GM12878 (cell line): ENCODE results near the gene OR1I1. TPM values are rescaled to one million over a fixed set of nuclear protein-coding genes. Genes with fewer than 3 reads are reported as not detected.

Experiments
- ATAC-seq: fragments of 200-7000 bp; cut with Tn5 transposase; 3 replicates; pipeline ENCODE4 v1.9.1; 2020; ENCODE audit warnings: mild to moderate bottlenecking, moderate library complexity
- BruUV-seq: library from RNA; stranded (reverse); fragments of 400-500 nt; replicated peaks from 2 replicates; lab custom pipeline; 2021; lab: Mats Ljungman, UMichigan
- CTCF ChIA-PET: fragments of 300-600 bp; sonication (Branson Sonifier 250); formaldehyde crosslinking; extraction: SDS; loops from one replicate; lab custom pipeline; 2021; ENCODE audit warnings: inconsistent platforms; lab: Yijun Ruan, JAX
- POLR2A ChIA-PET: fragments of 350-600 bp; formaldehyde crosslinking; extraction: SDS; loops from one replicate; lab custom pipeline; 2021; ENCODE audit warnings: inconsistent platforms; lab: Charles Lee
- RAD21 ChIA-PET: fragments of 300-600 bp; sonication (Branson Sonifier 250); formaldehyde crosslinking; loops from one replicate; lab custom pipeline; 2023; ENCODE audit warnings: antibody characterized with exemption; ENCODE audit not compliant: unreplicated experiment; lab: Charles Lee
- SMC1A ChIA-PET: fragments of 300-600 bp; sonication (Branson Sonifier 250); formaldehyde crosslinking; loops from one replicate; lab custom pipeline; 2023; ENCODE audit not compliant: unreplicated experiment, uncharacterized antibody; lab: Charles Lee
- DNase-seq: peaks from one replicate; pipeline ENCODE4 v3.0.0-alpha.2; 2011; ENCODE audit warnings: low read depth, low spot score
- FAIRE-seq: peaks from 3 replicates; lab custom pipeline; 2011; peaks lifted over from hg19 to GRCh38; lab: Jason Lieb, UNC
- H2AFZ ChIP-seq: 2 replicates; pipeline ENCODE4 v1.6.0; 2011; ENCODE audit warnings: low read depth, low read length, control low read depth; ENCODE audit not compliant: control insufficient read depth
- H3K27ac ChIP-seq: 2 replicates; pipeline ENCODE4 v1.5.1; 2011; ENCODE audit warnings: control low read depth; ENCODE audit not compliant: control insufficient read depth, insufficient read depth
- H3K27me3 ChIP-seq, 2 experiments: replicated peaks in 1 of 2; 2 replicates each; pipeline versions ENCODE4 v1.6.0 to v1.6.1; 2011; ENCODE audit warnings: low read length in 1 of 2; ENCODE audit not compliant: control insufficient read depth in 2 of 2, insufficient read depth in 2 of 2
- H3K36me3 ChIP-seq, 2 experiments: 2 replicates each; pipeline ENCODE4 v1.5.1; 2011; ENCODE audit warnings: low read length in 1 of 2; ENCODE audit not compliant: control insufficient read depth in 2 of 2, insufficient read depth in 2 of 2
- H3K4me1 ChIP-seq: 2 replicates; pipeline ENCODE4 v1.6.1; 2011; ENCODE audit warnings: mild to moderate bottlenecking, low read length, moderate library complexity, mixed read lengths; ENCODE audit not compliant: control insufficient read depth, insufficient read depth
- H3K4me2 ChIP-seq: 2 replicates; pipeline ENCODE4 v1.6.0; 2011; ENCODE audit warnings: control low read depth; ENCODE audit not compliant: control insufficient read depth, insufficient read depth
- H3K4me3 ChIP-seq: fragments of 200-600 bp; sonication (generic); 2 replicates; pipeline ENCODE4 v1.5.1; 2016
- H3K79me2 ChIP-seq: 2 replicates; pipeline ENCODE4 v1.6.0; 2011; ENCODE audit warnings: low read length; ENCODE audit not compliant: control insufficient read depth, insufficient read depth
- H3K9ac ChIP-seq: 2 replicates; pipeline ENCODE4 v1.8.0; 2011; ENCODE audit warnings: low read length, control low read depth, mixed read lengths; ENCODE audit not compliant: control insufficient read depth, insufficient read depth
- H3K9me3 ChIP-seq: replicated peaks from 3 replicates; pipeline ENCODE4 v1.5.1; 2011; ENCODE audit warnings: mild to moderate bottlenecking, low read length; ENCODE audit not compliant: control insufficient read depth, insufficient read depth
- H4K20me1 ChIP-seq: 2 replicates; pipeline ENCODE4 v1.6.0; 2011; ENCODE audit not compliant: control insufficient read depth, insufficient read depth
- EGR1 ChIP-seq, 2 experiments: IDR thresholded peaks; 1 replicate in 1 of 2; 2 replicates in 1 of 2; pipeline ENCODE4 v1.6.1; 2011 to 2012; ENCODE audit warnings: low read depth in 2 of 2, low read length in 2 of 2, borderline replicate concordance in 1 of 2, mild to moderate bottlenecking in 1 of 2, moderate library complexity in 1 of 2
- HDAC6 ChIP-seq: fragments of 200-600 bp; sonication (generic); IDR thresholded peaks from one replicate; pipeline ENCODE4 v1.8.0; 2017; ENCODE audit warnings: antibody characterized with exemption; ENCODE audit not compliant: unreplicated experiment
- MYC ChIP-seq: IDR thresholded peaks from 2 replicates; pipeline ENCODE4 v1.6.1; 2011; ENCODE audit warnings: mild to moderate bottlenecking, low read length, moderate library complexity, inconsistent platforms; ENCODE audit not compliant: insufficient read depth, insufficient replicate concordance, insufficient read length, severe bottlenecking
- RB1 ChIP-seq: fragments of 450-650 bp; formaldehyde crosslinking; IDR thresholded peaks from 2 replicates; pipeline ENCODE4 v1.6.1; 2017; ENCODE audit warnings: mild to moderate bottlenecking, borderline replicate concordance
- SP1 ChIP-seq: IDR thresholded peaks from one replicate; pipeline ENCODE4 v1.6.1; 2011; ENCODE audit warnings: low read depth, low read length
- ZBED1 ChIP-seq: IDR thresholded peaks from 2 replicates; pipeline ENCODE4 v1.6.1; 2016; ENCODE audit warnings: borderline replicate concordance
- WGBS: methylation state at CpG from one replicate; pipeline ENCODE4 v1.1.6; 2016; ENCODE audit warnings: low lambda C conversion rate; ENCODE audit not compliant: insufficient replicate concordance, insufficient coverage; ENCODE audit errors: missing lambda C conversion rate; 5-methylcytosine and 5-hydroxymethylcytosine counted together
- in situ Hi-C: fragments of 300-500 bp; cut with MboI; formaldehyde crosslinking; loops from 9 replicates; pipeline ENCODE4 v1.14.3; 2018; ENCODE audit warnings: mixed read lengths
- intact Hi-C: fragments of 100-400 bp; cut with micrococcal nuclease; formaldehyde crosslinking; loops from one replicate; pipeline ENCODE4 v1.14.2; 2022; ENCODE audit not compliant: unreplicated experiment
- polyA plus RNA-seq, 11 experiments: library from polyadenylated mRNA; depleted of rRNA in 4 of 11; unstranded in 6 of 11; stranded (reverse) in 5 of 11; fragments of >200 nt; fragmentation: Nextera tagmentation in 4 of 11; fragmentation: Illumina TruSeq in 1 of 11; extraction: Ambion mirVana in 4 of 11; extraction: Trizol in 1 of 11; gene quantifications; 1 replicate in 1 of 11; 2 replicates in 10 of 11; pipeline versions ENCODE4 v1.2.1 to v1.2.3, GENCODE V29; 2011 to 2016; ENCODE audit warnings: inconsistent platforms in 2 of 11, missing spikeins in 2 of 11, low read depth in 1 of 11
- total RNA-seq, 4 experiments: library from RNA; depleted of rRNA in 3 of 4; stranded (reverse); fragments of >200 nt in 3 of 4; fragmentation: Illumina TruSeq in 1 of 4; extraction: Trizol in 1 of 4; gene quantifications; 2 replicates each; pipeline versions ENCODE4 v1.2.1 to v1.2.3, GENCODE V29; 2013 to 2021
- TF ChIP-seq, protein P1 (sequence below): fragments of 450-650 bp; formaldehyde crosslinking; IDR thresholded peaks from 2 replicates; pipeline ENCODE4 v1.5.0; 2022; ENCODE audit warnings: mild to moderate bottlenecking, missing genetic modification characterization
- TF ChIP-seq, protein P2 (sequence below): fragments of 450-650 bp; formaldehyde crosslinking; IDR thresholded peaks from 2 replicates; pipeline ENCODE4 v1.4.0; 2022; ENCODE audit warnings: mild to moderate bottlenecking, moderate library complexity

OR1I1 gene
- total and polyA plus RNA-seq, 10 of the 15 experiments (the other 5 are each of a cell fraction or from before 2014, with no cell fraction given) = not detected

DNA sequence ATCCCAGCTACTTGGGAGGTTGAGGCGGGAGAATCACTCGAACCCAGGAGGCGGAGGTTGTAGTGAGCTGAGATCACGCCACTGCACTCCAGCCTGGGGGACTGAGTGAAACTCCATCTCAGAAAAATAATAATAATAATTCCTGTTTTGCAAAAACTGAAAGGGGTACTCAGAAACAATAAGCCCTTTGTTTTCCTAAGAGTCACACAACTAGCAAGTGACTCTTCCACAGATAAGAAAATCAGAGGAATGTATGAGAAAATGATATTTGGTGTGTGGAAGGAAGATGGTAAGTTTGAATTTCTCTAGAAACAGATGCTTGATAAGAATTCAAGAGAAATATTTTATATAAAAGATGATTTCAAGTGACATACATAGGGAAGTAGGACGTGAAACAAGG lies 60.3 kb downstream of the OR1I1 start:
- H3K36me3 ChIP-seq = no peaks in the 10 kb centered on the region
- FAIRE-seq (no peak), ATAC-seq (no peak), DNase-seq (no peak)
- CTCF ChIA-PET = no interaction called here
- H3K9ac ChIP-seq = no peak overlapping the region
- WGBS = 64% methylated on average over 5 of the region's 5 CpGs
- TF ChIP-seq ZBED1 = no peak
- TF ChIP-seq MYC = no peak
- no peak for TF ChIP-seq HDAC6
- TF ChIP-seq, protein P1, sequence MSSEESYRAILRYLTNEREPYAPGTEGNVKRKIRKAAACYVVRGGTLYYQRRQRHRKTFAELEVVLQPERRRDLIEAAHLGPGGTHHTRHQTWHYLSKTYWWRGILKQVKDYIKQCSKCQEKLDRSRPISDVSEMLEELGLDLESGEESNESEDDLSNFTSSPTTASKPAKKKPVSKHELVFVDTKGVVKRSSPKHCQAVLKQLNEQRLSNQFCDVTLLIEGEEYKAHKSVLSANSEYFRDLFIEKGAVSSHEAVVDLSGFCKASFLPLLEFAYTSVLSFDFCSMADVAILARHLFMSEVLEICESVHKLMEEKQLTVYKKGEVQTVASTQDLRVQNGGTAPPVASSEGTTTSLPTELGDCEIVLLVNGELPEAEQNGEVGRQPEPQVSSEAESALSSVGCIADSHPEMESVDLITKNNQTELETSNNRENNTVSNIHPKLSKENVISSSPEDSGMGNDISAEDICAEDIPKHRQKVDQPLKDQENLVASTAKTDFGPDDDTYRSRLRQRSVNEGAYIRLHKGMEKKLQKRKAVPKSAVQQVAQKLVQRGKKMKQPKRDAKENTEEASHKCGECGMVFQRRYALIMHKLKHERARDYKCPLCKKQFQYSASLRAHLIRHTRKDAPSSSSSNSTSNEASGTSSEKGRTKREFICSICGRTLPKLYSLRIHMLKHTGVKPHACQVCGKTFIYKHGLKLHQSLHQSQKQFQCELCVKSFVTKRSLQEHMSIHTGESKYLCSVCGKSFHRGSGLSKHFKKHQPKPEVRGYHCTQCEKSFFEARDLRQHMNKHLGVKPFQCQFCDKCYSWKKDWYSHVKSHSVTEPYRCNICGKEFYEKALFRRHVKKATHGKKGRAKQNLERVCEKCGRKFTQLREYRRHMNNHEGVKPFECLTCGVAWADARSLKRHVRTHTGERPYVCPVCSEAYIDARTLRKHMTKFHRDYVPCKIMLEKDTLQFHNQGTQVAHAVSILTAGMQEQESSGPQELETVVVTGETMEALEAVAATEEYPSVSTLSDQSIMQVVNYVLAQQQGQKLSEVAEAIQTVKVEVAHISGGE (CRISPR knock-in tag) = no peak
- TF ChIP-seq EGR1 (IDR thresholded peaks at IDR 0.05; ENCODE audit: borderline replicate concordance in 1 of 2, low read depth in 2 of 2, low read length in 2 of 2) = no peak
- TF ChIP-seq, protein P2, sequence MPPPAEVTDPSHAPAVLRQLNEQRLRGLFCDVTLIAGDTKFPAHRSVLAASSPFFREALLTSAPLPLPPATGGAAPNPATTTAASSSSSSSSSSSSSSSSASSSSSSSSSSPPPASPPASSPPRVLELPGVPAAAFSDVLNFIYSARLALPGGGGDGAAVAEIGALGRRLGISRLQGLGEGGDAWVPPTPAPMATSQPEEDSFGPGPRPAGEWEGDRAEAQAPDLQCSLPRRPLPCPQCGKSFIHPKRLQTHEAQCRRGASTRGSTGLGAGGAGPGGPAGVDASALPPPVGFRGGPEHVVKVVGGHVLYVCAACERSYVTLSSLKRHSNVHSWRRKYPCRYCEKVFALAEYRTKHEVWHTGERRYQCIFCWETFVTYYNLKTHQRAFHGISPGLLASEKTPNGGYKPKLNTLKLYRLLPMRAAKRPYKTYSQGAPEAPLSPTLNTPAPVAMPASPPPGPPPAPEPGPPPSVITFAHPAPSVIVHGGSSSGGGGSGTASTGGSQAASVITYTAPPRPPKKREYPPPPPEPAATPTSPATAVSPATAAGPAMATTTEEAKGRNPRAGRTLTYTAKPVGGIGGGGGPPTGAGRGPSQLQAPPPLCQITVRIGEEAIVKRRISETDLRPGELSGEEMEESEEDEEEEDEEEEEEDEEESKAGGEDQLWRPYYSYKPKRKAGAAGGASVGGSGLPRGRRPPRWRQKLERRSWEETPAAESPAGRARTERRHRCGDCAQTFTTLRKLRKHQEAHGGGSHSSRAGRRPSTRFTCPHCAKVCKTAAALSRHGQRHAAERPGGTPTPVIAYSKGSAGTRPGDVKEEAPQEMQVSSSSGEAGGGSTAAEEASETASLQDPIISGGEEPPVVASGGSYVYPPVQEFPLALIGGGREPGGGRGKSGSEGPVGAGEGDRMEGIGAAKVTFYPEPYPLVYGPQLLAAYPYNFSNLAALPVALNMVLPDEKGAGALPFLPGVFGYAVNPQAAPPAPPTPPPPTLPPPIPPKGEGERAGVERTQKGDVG (CRISPR knock-in tag) = no peak
- TF ChIP-seq RB1 = no peak
- no peak for TF ChIP-seq SP1
- no peaks in the 10 kb centered on the region for H4K20me1 ChIP-seq
- no peaks in the 10 kb centered on the region for H3K79me2 ChIP-seq
- RAD21 ChIA-PET = no interaction called here
- no TSS peak for BruUV-seq
- no peak overlapping the region for H3K4me3 ChIP-seq
- peaks cover 2% of the 10 kb centered on the region; the same call in 2 of the 3 replicates for H3K9me3 ChIP-seq
- intact Hi-C loops (no loop called here), in situ Hi-C loops (no loop called here)
- H3K4me2 ChIP-seq = no peak overlapping the region
- H2AFZ ChIP-seq = no peak overlapping the region
- POLR2A ChIA-PET = no interaction called here
- H3K27me3 ChIP-seq = no peaks in the 10 kb centered on the region
- SMC1A ChIA-PET = no interaction called here
- no peaks in the 10 kb centered on the region for H3K4me1 ChIP-seq
- no peak overlapping the region for H3K27ac ChIP-seq

Other genes with a start within 250 kb of the OR1I1 start
Only the 7 nearest of the 10 such genes appear.
- not detected in 2 replicates for gene OR7A17, start 196.1 kb upstream of the OR1I1 start, total RNA-seq (2014; rRNA removed)
- not detected in 2 replicates for gene OR7A17, start 196.1 kb upstream of the OR1I1 start, total RNA-seq (2014; rRNA removed; fragmentation: Illumina TruSeq; extraction: Trizol)
- not detected in 2 replicates for gene OR7A17, start 196.1 kb upstream of the OR1I1 start, total RNA-seq (2021)
- not detected in 2 replicates for gene OR7A17, start 196.1 kb upstream of the OR1I1 start, polyA plus RNA-seq (2011; rRNA removed)
- gene OR7A17, start 196.1 kb upstream of the OR1I1 start, polyA plus RNA-seq (2014; fragmentation: Illumina TruSeq; extraction: Trizol) = not detected in 2 replicates
- not detected for gene OR7A17, start 196.1 kb upstream of the OR1I1 start, polyA plus RNA-seq (2014; fragmentation: Nextera tagmentation; extraction: Ambion mirVana)
- not detected in 2 replicates for gene OR7A17, start 196.1 kb upstream of the OR1I1 start, polyA plus RNA-seq (2014; rRNA removed)
- not detected for gene OR7A17, start 196.1 kb upstream of the OR1I1 start, polyA plus RNA-seq (2016; fragmentation: Nextera tagmentation; extraction: Ambion mirVana)
- gene OR7C2, start 140.7 kb upstream of the OR1I1 start, total RNA-seq (2014; rRNA removed) = not detected in 2 replicates
- not detected in 2 replicates for gene OR7C2, start 140.7 kb upstream of the OR1I1 start, total RNA-seq (2014; rRNA removed; fragmentation: Illumina TruSeq; extraction: Trizol)
- not detected in 2 replicates for gene OR7C2, start 140.7 kb upstream of the OR1I1 start, total RNA-seq (2021)
- not detected in 2 replicates for gene OR7C2, start 140.7 kb upstream of the OR1I1 start, polyA plus RNA-seq (2011; rRNA removed)
- gene OR7C2, start 140.7 kb upstream of the OR1I1 start, polyA plus RNA-seq (2014; fragmentation: Illumina TruSeq; extraction: Trizol) = not detected in 2 replicates
- gene OR7C2, start 140.7 kb upstream of the OR1I1 start, polyA plus RNA-seq (2014; fragmentation: Nextera tagmentation; extraction: Ambion mirVana) = not detected
- gene OR7C2, start 140.7 kb upstream of the OR1I1 start, polyA plus RNA-seq (2014; rRNA removed) = not detected in 2 replicates
- not detected for gene OR7C2, start 140.7 kb upstream of the OR1I1 start, polyA plus RNA-seq (2016; fragmentation: Nextera tagmentation; extraction: Ambion mirVana)
- not detected in 2 replicates for gene SLC1A6, start 102.3 kb upstream of the OR1I1 start, total RNA-seq (2014; rRNA removed)
- not detected in 2 replicates for gene SLC1A6, start 102.3 kb upstream of the OR1I1 start, total RNA-seq (2014; rRNA removed; fragmentation: Illumina TruSeq; extraction: Trizol)
- gene SLC1A6, start 102.3 kb upstream of the OR1I1 start, total RNA-seq (2021) = not detected in 2 replicates
- not detected in 2 replicates for gene SLC1A6, start 102.3 kb upstream of the OR1I1 start, polyA plus RNA-seq (2011; rRNA removed)
- gene SLC1A6, start 102.3 kb upstream of the OR1I1 start, polyA plus RNA-seq (2014; fragmentation: Illumina TruSeq; extraction: Trizol) = not detected in 2 replicates
- not detected for gene SLC1A6, start 102.3 kb upstream of the OR1I1 start, polyA plus RNA-seq (2014; fragmentation: Nextera tagmentation; extraction: Ambion mirVana)
- gene SLC1A6, start 102.3 kb upstream of the OR1I1 start, polyA plus RNA-seq (2014; rRNA removed) = 0.06 TPM in 1 of 2 replicates, not detected in the other
- not detected for gene SLC1A6, start 102.3 kb upstream of the OR1I1 start, polyA plus RNA-seq (2016; fragmentation: Nextera tagmentation; extraction: Ambion mirVana)
- 0.05 and 0.06 TPM in 2 replicates for gene CASP14, start 32.7 kb upstream of the OR1I1 start, total RNA-seq (2014; rRNA removed)
- gene CASP14, start 32.7 kb upstream of the OR1I1 start, total RNA-seq (2014; rRNA removed; fragmentation: Illumina TruSeq; extraction: Trizol) = 0.09 TPM in 2 replicates
- gene CASP14, start 32.7 kb upstream of the OR1I1 start, total RNA-seq (2021) = 0.08 and 0.11 TPM in 2 replicates
- not detected in 2 replicates for gene CASP14, start 32.7 kb upstream of the OR1I1 start, polyA plus RNA-seq (2011; rRNA removed)
- gene CASP14, start 32.7 kb upstream of the OR1I1 start, polyA plus RNA-seq (2014; fragmentation: Illumina TruSeq; extraction: Trizol) = 0.32 and 0.55 TPM in 2 replicates
- gene CASP14, start 32.7 kb upstream of the OR1I1 start, polyA plus RNA-seq (2014; fragmentation: Nextera tagmentation; extraction: Ambion mirVana) = under 1 TPM in 1 of 2 experiments, not detected in 1; 0.16 TPM
- 0.09 and 0.18 TPM in 2 replicates for gene CASP14, start 32.7 kb upstream of the OR1I1 start, polyA plus RNA-seq (2014; rRNA removed)
- under 1 TPM; 0.16 to 0.40 TPM for gene CASP14, start 32.7 kb upstream of the OR1I1 start, polyA plus RNA-seq (2016; fragmentation: Nextera tagmentation; extraction: Ambion mirVana)
- not detected in 2 replicates for gene SYDE1, start 25.2 kb downstream of the OR1I1 start, total RNA-seq (2014; rRNA removed)
- not detected in 2 replicates for gene SYDE1, start 25.2 kb downstream of the OR1I1 start, total RNA-seq (2014; rRNA removed; fragmentation: Illumina TruSeq; extraction: Trizol)
- gene SYDE1, start 25.2 kb downstream of the OR1I1 start, total RNA-seq (2021) = not detected in 2 replicates
- not detected in 2 replicates for gene SYDE1, start 25.2 kb downstream of the OR1I1 start, polyA plus RNA-seq (2011; rRNA removed)
- not detected in 2 replicates for gene SYDE1, start 25.2 kb downstream of the OR1I1 start, polyA plus RNA-seq (2014; fragmentation: Illumina TruSeq; extraction: Trizol)
- gene SYDE1, start 25.2 kb downstream of the OR1I1 start, polyA plus RNA-seq (2014; fragmentation: Nextera tagmentation; extraction: Ambion mirVana) = not detected
- not detected in 2 replicates for gene SYDE1, start 25.2 kb downstream of the OR1I1 start, polyA plus RNA-seq (2014; rRNA removed)
- gene SYDE1, start 25.2 kb downstream of the OR1I1 start, polyA plus RNA-seq (2016; fragmentation: Nextera tagmentation; extraction: Ambion mirVana) = not detected
- gene NOTCH3, start 118.8 kb downstream of the OR1I1 start, total RNA-seq (2014; rRNA removed) = 0.11 TPM in 1 of 2 replicates, not detected in the other
- not detected in 2 replicates for gene NOTCH3, start 118.8 kb downstream of the OR1I1 start, total RNA-seq (2014; rRNA removed; fragmentation: Illumina TruSeq; extraction: Trizol)
- gene NOTCH3, start 118.8 kb downstream of the OR1I1 start, total RNA-seq (2021) = 0.10 and 0.37 TPM in 2 replicates
- gene NOTCH3, start 118.8 kb downstream of the OR1I1 start, polyA plus RNA-seq (2011; rRNA removed) = not detected in 2 replicates
- gene NOTCH3, start 118.8 kb downstream of the OR1I1 start, polyA plus RNA-seq (2014; fragmentation: Illumina TruSeq; extraction: Trizol) = 0.01 TPM in 1 of 2 replicates, not detected in the other
- not detected for gene NOTCH3, start 118.8 kb downstream of the OR1I1 start, polyA plus RNA-seq (2014; fragmentation: Nextera tagmentation; extraction: Ambion mirVana)
- 0.03 and 0.42 TPM in 2 replicates for gene NOTCH3, start 118.8 kb downstream of the OR1I1 start, polyA plus RNA-seq (2014; rRNA removed)
- gene NOTCH3, start 118.8 kb downstream of the OR1I1 start, polyA plus RNA-seq (2016; fragmentation: Nextera tagmentation; extraction: Ambion mirVana) = under 1 TPM in 1 of 2 experiments, not detected in 1; 0.03 TPM
- not detected in 2 replicates for gene EPHX3, start 150.2 kb downstream of the OR1I1 start, total RNA-seq (2014; rRNA removed)
- gene EPHX3, start 150.2 kb downstream of the OR1I1 start, total RNA-seq (2014; rRNA removed; fragmentation: Illumina TruSeq; extraction: Trizol) = not detected in 2 replicates
- gene EPHX3, start 150.2 kb downstream of the OR1I1 start, total RNA-seq (2021) = not detected in 2 replicates
- gene EPHX3, start 150.2 kb downstream of the OR1I1 start, polyA plus RNA-seq (2011; rRNA removed) = 0.04 TPM in 1 of 2 replicates, not detected in the other
- not detected in 2 replicates for gene EPHX3, start 150.2 kb downstream of the OR1I1 start, polyA plus RNA-seq (2014; fragmentation: Illumina TruSeq; extraction: Trizol)
- gene EPHX3, start 150.2 kb downstream of the OR1I1 start, polyA plus RNA-seq (2014; fragmentation: Nextera tagmentation; extraction: Ambion mirVana) = not detected
- not detected in 2 replicates for gene EPHX3, start 150.2 kb downstream of the OR1I1 start, polyA plus RNA-seq (2014; rRNA removed)
- gene EPHX3, start 150.2 kb downstream of the OR1I1 start, polyA plus RNA-seq (2016; fragmentation: Nextera tagmentation; extraction: Ambion mirVana) = not detected